GM12878 (cell line): Measurements from ENCODE around the gene NTSR1. TPM values are rescaled to one million over a fixed set of nuclear protein-coding genes. Genes with fewer than 3 reads are reported as not detected.

Experiments
- ATAC-seq: fragments of 200-7000 bp; cut with Tn5 transposase; 3 replicates; pipeline ENCODE4 v1.9.1; 2020; ENCODE audit warnings: mild to moderate bottlenecking, moderate library complexity
- BruUV-seq: library from RNA; stranded (reverse); fragments of 400-500 nt; replicated peaks from 2 replicates; lab custom pipeline; 2021; lab: Mats Ljungman, UMichigan
- CTCF ChIA-PET: fragments of 300-600 bp; sonication (Branson Sonifier 250); formaldehyde crosslinking; extraction: SDS; loops from one replicate; lab custom pipeline; 2021; ENCODE audit warnings: inconsistent platforms; lab: Yijun Ruan, JAX
- POLR2A ChIA-PET: fragments of 350-600 bp; formaldehyde crosslinking; extraction: SDS; loops from one replicate; lab custom pipeline; 2021; ENCODE audit warnings: inconsistent platforms; lab: Charles Lee
- RAD21 ChIA-PET: fragments of 300-600 bp; sonication (Branson Sonifier 250); formaldehyde crosslinking; loops from one replicate; lab custom pipeline; 2023; ENCODE audit warnings: antibody characterized with exemption; ENCODE audit not compliant: unreplicated experiment; lab: Charles Lee
- SMC1A ChIA-PET: fragments of 300-600 bp; sonication (Branson Sonifier 250); formaldehyde crosslinking; loops from one replicate; lab custom pipeline; 2023; ENCODE audit not compliant: unreplicated experiment, uncharacterized antibody; lab: Charles Lee
- DNase-seq: peaks from one replicate; pipeline ENCODE4 v3.0.0-alpha.2; 2011; ENCODE audit warnings: low read depth, low spot score
- FAIRE-seq: peaks from 3 replicates; lab custom pipeline; 2011; peaks lifted over from hg19 to GRCh38; lab: Jason Lieb, UNC
- H2AFZ ChIP-seq: 2 replicates; pipeline ENCODE4 v1.6.0; 2011; ENCODE audit warnings: low read depth, low read length, control low read depth; ENCODE audit not compliant: control insufficient read depth
- H3K27ac ChIP-seq: 2 replicates; pipeline ENCODE4 v1.5.1; 2011; ENCODE audit warnings: control low read depth; ENCODE audit not compliant: control insufficient read depth, insufficient read depth
- H3K27me3 ChIP-seq, 2 experiments: replicated peaks in 1 of 2; 2 replicates each; pipeline versions ENCODE4 v1.6.0 to v1.6.1; 2011; ENCODE audit warnings: low read length in 1 of 2; ENCODE audit not compliant: control insufficient read depth in 2 of 2, insufficient read depth in 2 of 2
- H3K36me3 ChIP-seq, 2 experiments: 2 replicates each; pipeline ENCODE4 v1.5.1; 2011; ENCODE audit warnings: low read length in 1 of 2; ENCODE audit not compliant: control insufficient read depth in 2 of 2, insufficient read depth in 2 of 2
- H3K4me1 ChIP-seq: 2 replicates; pipeline ENCODE4 v1.6.1; 2011; ENCODE audit warnings: mild to moderate bottlenecking, low read length, moderate library complexity, mixed read lengths; ENCODE audit not compliant: control insufficient read depth, insufficient read depth
- H3K4me2 ChIP-seq: 2 replicates; pipeline ENCODE4 v1.6.0; 2011; ENCODE audit warnings: control low read depth; ENCODE audit not compliant: control insufficient read depth, insufficient read depth
- H3K4me3 ChIP-seq: fragments of 200-600 bp; sonication (generic); 2 replicates; pipeline ENCODE4 v1.5.1; 2016
- H3K79me2 ChIP-seq: 2 replicates; pipeline ENCODE4 v1.6.0; 2011; ENCODE audit warnings: low read length; ENCODE audit not compliant: control insufficient read depth, insufficient read depth
- H3K9ac ChIP-seq: 2 replicates; pipeline ENCODE4 v1.8.0; 2011; ENCODE audit warnings: low read length, control low read depth, mixed read lengths; ENCODE audit not compliant: control insufficient read depth, insufficient read depth
- H3K9me3 ChIP-seq: replicated peaks from 3 replicates; pipeline ENCODE4 v1.5.1; 2011; ENCODE audit warnings: mild to moderate bottlenecking, low read length; ENCODE audit not compliant: control insufficient read depth, insufficient read depth
- H4K20me1 ChIP-seq: 2 replicates; pipeline ENCODE4 v1.6.0; 2011; ENCODE audit not compliant: control insufficient read depth, insufficient read depth
- CREM ChIP-seq: IDR thresholded peaks from 2 replicates; pipeline ENCODE4 v1.6.1; 2014; ENCODE audit warnings: antibody characterized with exemption, low read depth
- E2F8 ChIP-seq: fragments of 450-650 bp; IDR thresholded peaks from 2 replicates; pipeline ENCODE4 v1.6.1; 2018; ENCODE audit warnings: mild to moderate bottlenecking, low read depth, moderate library complexity; ENCODE audit not compliant: partially characterized antibody
- MLLT1 ChIP-seq: fragments of 450-650 bp; IDR thresholded peaks from 2 replicates; pipeline ENCODE4 v1.6.1; 2016; ENCODE audit warnings: mild to moderate bottlenecking
- MTA3 ChIP-seq: IDR thresholded peaks from 2 replicates; pipeline ENCODE4 v1.6.1; 2012; ENCODE audit warnings: low read length, inconsistent platforms, borderline replicate concordance
- NR2F1 ChIP-seq: fragments of 450-650 bp; conservative IDR thresholded peaks from 2 replicates; pipeline ENCODE4 v1.6.1; 2017; ENCODE audit warnings: mild to moderate bottlenecking
- RBBP5 ChIP-seq: fragments of 200-600 bp; sonication (generic); conservative IDR thresholded peaks from 2 replicates; pipeline ENCODE4 v1.6.1; 2016
- RFX5 ChIP-seq: IDR thresholded peaks from 2 replicates; pipeline ENCODE4 v1.6.1; 2011; ENCODE audit warnings: low read depth, low read length, improper control_type of control experiment
- SIN3A ChIP-seq: IDR thresholded peaks from 2 replicates; pipeline ENCODE4 v1.6.1; 2012; ENCODE audit warnings: low read depth, low read length, improper control_type of control experiment
- SP1 ChIP-seq: IDR thresholded peaks from one replicate; pipeline ENCODE4 v1.6.1; 2011; ENCODE audit warnings: low read depth, low read length
- SREBF1 ChIP-seq: IDR thresholded peaks from 2 replicates; pipeline ENCODE4 v1.6.1; 2012; ENCODE audit warnings: mild to moderate bottlenecking, low read length
- SRF ChIP-seq, 2 experiments: IDR thresholded peaks; 2 replicates each; pipeline ENCODE4 v1.6.1; 2011; ENCODE audit warnings: low read depth in 2 of 2, low read length in 2 of 2, mild to moderate bottlenecking in 1 of 2, moderate library complexity in 1 of 2
- STAT1 ChIP-seq: fragments of 450-650 bp; conservative IDR thresholded peaks from 2 replicates; pipeline ENCODE4 v1.6.1; 2014; ENCODE audit warnings: antibody characterized with exemption, mild to moderate bottlenecking
- TCF12 ChIP-seq: IDR thresholded peaks from 2 replicates; pipeline ENCODE4 v1.6.1; 2011; ENCODE audit warnings: low read depth, mild to moderate bottlenecking, low read length
- YBX1 ChIP-seq: fragments of 450-650 bp; IDR thresholded peaks from 2 replicates; pipeline ENCODE4 v1.6.1; 2016; ENCODE audit warnings: antibody characterized with exemption
- ZBTB33 ChIP-seq: fragments of 450-650 bp; IDR thresholded peaks from 2 replicates; pipeline ENCODE4 v1.6.1; 2017; ENCODE audit warnings: mild to moderate bottlenecking
- ZSCAN29 ChIP-seq: fragments of 450-650 bp; IDR thresholded peaks from 2 replicates; pipeline ENCODE4 v1.6.1; 2017; ENCODE audit warnings: mild to moderate bottlenecking, moderate library complexity
- WGBS: methylation state at CpG from one replicate; pipeline ENCODE4 v1.1.6; 2016; ENCODE audit warnings: low lambda C conversion rate; ENCODE audit not compliant: insufficient replicate concordance, insufficient coverage; ENCODE audit errors: missing lambda C conversion rate; 5-methylcytosine and 5-hydroxymethylcytosine counted together
- in situ Hi-C: fragments of 300-500 bp; cut with MboI; formaldehyde crosslinking; loops from 9 replicates; pipeline ENCODE4 v1.14.3; 2018; ENCODE audit warnings: mixed read lengths
- intact Hi-C: fragments of 100-400 bp; cut with micrococcal nuclease; formaldehyde crosslinking; loops from one replicate; pipeline ENCODE4 v1.14.2; 2022; ENCODE audit not compliant: unreplicated experiment
- polyA plus RNA-seq, 11 experiments: library from polyadenylated mRNA; depleted of rRNA in 4 of 11; unstranded in 6 of 11; stranded (reverse) in 5 of 11; fragments of >200 nt; fragmentation: Nextera tagmentation in 4 of 11; fragmentation: Illumina TruSeq in 1 of 11; extraction: Ambion mirVana in 4 of 11; extraction: Trizol in 1 of 11; gene quantifications; 1 replicate in 1 of 11; 2 replicates in 10 of 11; pipeline versions ENCODE4 v1.2.1 to v1.2.3, GENCODE V29; 2011 to 2016; ENCODE audit warnings: inconsistent platforms in 2 of 11, missing spikeins in 2 of 11, low read depth in 1 of 11
- total RNA-seq, 4 experiments: library from RNA; depleted of rRNA in 3 of 4; stranded (reverse); fragments of >200 nt in 3 of 4; fragmentation: Illumina TruSeq in 1 of 4; extraction: Trizol in 1 of 4; gene quantifications; 2 replicates each; pipeline versions ENCODE4 v1.2.1 to v1.2.3, GENCODE V29; 2013 to 2021
- TF ChIP-seq, protein P1 (sequence below): fragments of 450-650 bp; IDR thresholded peaks from 2 replicates; pipeline ENCODE4 v1.6.1; 2017; ENCODE audit warnings: low read depth, mild to moderate bottlenecking, moderate library complexity
- TF ChIP-seq, protein P2 (sequence below): IDR thresholded peaks from 2 replicates; pipeline ENCODE4 v1.6.1; 2012; ENCODE audit warnings: low read depth, low read length, improper control_type of control experiment

NTSR1 gene
- total and polyA plus RNA-seq, 10 of the 15 experiments (the other 5 are each of a cell fraction or from before 2014, with no cell fraction given), result not detected

DNA sequence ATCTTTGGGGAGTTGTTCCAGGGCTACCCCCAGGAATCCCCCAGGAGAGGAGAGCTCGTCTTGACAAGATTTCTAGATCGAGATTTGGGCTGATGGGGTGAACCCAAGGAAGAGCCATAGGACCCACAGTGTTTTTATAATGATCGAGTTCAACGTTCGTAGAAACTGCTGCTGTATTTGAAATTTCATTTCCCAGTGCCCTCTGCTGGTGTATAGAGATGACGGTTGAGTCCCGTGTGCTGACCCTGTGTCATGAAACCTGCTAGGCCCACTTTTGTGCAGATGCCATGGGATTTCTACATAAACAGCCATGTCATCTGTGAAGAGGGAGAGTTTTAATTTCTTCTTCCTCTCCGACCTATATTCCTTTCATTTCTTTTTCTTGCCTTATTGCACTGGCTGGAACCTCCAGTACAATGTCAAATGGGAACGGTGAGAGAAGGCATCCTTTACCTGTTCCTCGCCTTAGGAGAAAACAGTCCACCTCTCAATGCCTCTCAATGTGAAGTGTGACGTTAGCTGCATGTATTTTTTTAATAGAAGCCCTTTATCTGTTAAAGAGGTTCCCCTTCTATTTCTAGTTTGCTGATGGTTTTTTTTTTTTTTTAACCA is 28.6 kb upstream of the NTSR1 start:
- Histone ChIP-seq H3K9ac (no peak overlapping the region), H3K4me1 (no peaks in the 10 kb centered on the region; the same call in 1 of the 2 replicates), H3K4me3 (no peak overlapping the region), H3K27ac (no peak overlapping the region), H2AFZ (no peak overlapping the region), H3K9me3 (no peaks in the 10 kb centered on the region; the same call in 2 of the 3 replicates), H3K79me2 (no peaks in the 10 kb centered on the region), H3K27me3 (no peaks in the 10 kb centered on the region), H4K20me1 (no peaks in the 10 kb centered on the region), H3K4me2 (no peak overlapping the region), H3K36me3 (no peaks in the 10 kb centered on the region)
- ATAC-seq, result no peak
- in situ Hi-C loops, result no loop called here
- POLR2A ChIA-PET, result no interaction called here
- SMC1A ChIA-PET, result interaction anchor here (0.6 to 0.8 kb wide), 2 partner anchors 103 to 242 kb away, joined by 3 read pairs; no protein-coding TSS in a partner anchor
- intact Hi-C loops, result no loop called here
- no peak for DNase-seq
- whole genome bisulfite sequencing, result 76% methylated on average over 11 of the region's 11 CpGs
- no TSS peak for BruUV-seq
- CTCF ChIA-PET, result interaction anchor here (1.3 kb wide), 1 partner anchor 111 kb away, joined by 4 read pairs; no protein-coding TSS in a partner anchor
- no peak for FAIRE-seq
- RAD21 ChIA-PET, result no interaction called here
- no peak for TF ChIP-seq TCF12
- no peak for TF ChIP-seq CREM
- no peak for TF ChIP-seq SIN3A
- no peak for TF ChIP-seq NR2F1
- no peak for TF ChIP-seq SP1
- no peak for TF ChIP-seq STAT1
- TF ChIP-seq ZBTB33, result no peak
- no peak for TF ChIP-seq YBX1
- TF ChIP-seq E2F8, result no peak
- TF ChIP-seq MTA3, result no peak
- TF ChIP-seq RBBP5, result no peak
- TF ChIP-seq SREBF1, result no peak
- no peak for TF ChIP-seq RFX5
- TF ChIP-seq ZSCAN29, result no peak
- no peak for TF ChIP-seq MLLT1
- TF ChIP-seq, protein P1, sequence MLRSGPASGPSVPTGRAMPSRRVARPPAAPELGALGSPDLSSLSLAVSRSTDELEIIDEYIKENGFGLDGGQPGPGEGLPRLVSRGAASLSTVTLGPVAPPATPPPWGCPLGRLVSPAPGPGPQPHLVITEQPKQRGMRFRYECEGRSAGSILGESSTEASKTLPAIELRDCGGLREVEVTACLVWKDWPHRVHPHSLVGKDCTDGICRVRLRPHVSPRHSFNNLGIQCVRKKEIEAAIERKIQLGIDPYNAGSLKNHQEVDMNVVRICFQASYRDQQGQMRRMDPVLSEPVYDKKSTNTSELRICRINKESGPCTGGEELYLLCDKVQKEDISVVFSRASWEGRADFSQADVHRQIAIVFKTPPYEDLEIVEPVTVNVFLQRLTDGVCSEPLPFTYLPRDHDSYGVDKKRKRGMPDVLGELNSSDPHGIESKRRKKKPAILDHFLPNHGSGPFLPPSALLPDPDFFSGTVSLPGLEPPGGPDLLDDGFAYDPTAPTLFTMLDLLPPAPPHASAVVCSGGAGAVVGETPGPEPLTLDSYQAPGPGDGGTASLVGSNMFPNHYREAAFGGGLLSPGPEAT, result no peak
- TF ChIP-seq SRF (IDR thresholded peaks at IDR 0.05; ENCODE audit: low read depth in 2 of 2, low read length in 2 of 2), result no peak
- TF ChIP-seq, protein P2, sequence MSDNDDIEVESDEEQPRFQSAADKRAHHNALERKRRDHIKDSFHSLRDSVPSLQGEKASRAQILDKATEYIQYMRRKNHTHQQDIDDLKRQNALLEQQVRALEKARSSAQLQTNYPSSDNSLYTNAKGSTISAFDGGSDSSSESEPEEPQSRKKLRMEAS, result no peak
